Ovary (tissue), 9 donors: Measurements from ENCODE around the gene ARHGAP18. TPM values are rescaled to one million over a fixed set of nuclear protein-coding genes. Genes with fewer than 3 reads are reported as not detected.

ENCODE experiments used
- DNase-seq, 5 donors: peaks; one replicate each; pipeline ENCODE4 v3.0.0-alpha.2; 2019 to 2020
- H3K27ac ChIP-seq, 2 donors: fragments of 200-600 bp; one replicate each; pipeline versions ENCODE4 v1.5.1 to v1.8.0; 2019 to 2022
- H3K27me3 ChIP-seq: fragments of 200-600 bp; one replicate; pipeline ENCODE4 v1.8.0; 2022
- H3K36me3 ChIP-seq: fragments of 200-600 bp; sonication (generic); one replicate; pipeline ENCODE4 v1.5.1; 2019
- H3K4me1 ChIP-seq: one replicate; pipeline ENCODE4 v1.8.1; 2013; ENCODE audit warnings: mild to moderate bottlenecking, moderate library complexity; ENCODE audit not compliant: insufficient read depth
- H3K4me3 ChIP-seq: fragments of 200-600 bp; sonication (generic); one replicate; pipeline ENCODE4 v1.5.1; 2017
- H3K9me3 ChIP-seq, 2 donors: fragments of 200-600 bp in 1 of 2; sonication (generic) in 1 of 2; one replicate each; pipeline versions ENCODE4 v1.5.1 to v1.8.1; 2013 to 2019; ENCODE audit warnings: mild to moderate bottlenecking in 1 of 2, moderate library complexity in 1 of 2
- EP300 ChIP-seq: sonication (generic); formaldehyde crosslinking; IDR thresholded peaks from one replicate; pipeline ENCODE4 v1.6.1; 2017; ENCODE audit warnings: antibody characterized with exemption
- POLR2A ChIP-seq: fragments of 450-650 bp; IDR thresholded peaks from one replicate; pipeline ENCODE4 v1.6.1; 2017; ENCODE audit warnings: antibody characterized with exemption, mild to moderate bottlenecking, moderate library complexity
- WGBS, 3 donors: extraction: QIAGEN DNeasy Blood & Tissue Kit in 1 of 3; methylation state at CpG; one replicate each; pipeline versions ENCODE4 v1.1.5 to v1.1.7; 2013 to 2017; 5-methylcytosine and 5-hydroxymethylcytosine counted together
- intact Hi-C, 4 donors: fragments of 100-400 bp; cut with DNase I; formaldehyde crosslinking; loops; one replicate each; pipeline versions ENCODE4 v1.11.0 to v1.15.1; 2022 to 2023
- polyA plus RNA-seq, 2 donors: library from polyadenylated mRNA; stranded (reverse); fragments of 200-250 nt in 1 of 2; fragments of 350-450 nt in 1 of 2; fragmentation: Illumina TruSeq in 1 of 2; extraction: RNeasy Lipid Tissue Mini Kit (QIAGEN cat#74804) in 1 of 2; gene quantifications; one replicate each; pipeline ENCODE4 v1.2.3, GENCODE V29; 2013 to 2014
- total RNA-seq, 7 donors: library from RNA; depleted of rRNA in 2 of 7; stranded (reverse); fragments of >200 nt in 2 of 7; fragmentation: NEBNext Ultra II Directional in 3 of 7; extraction: Animal tissue kit (Norgen Biotek cat#: 25700) in 3 of 7; gene quantifications; one replicate each; pipeline versions ENCODE4 v1.1.0 to v1.2.4, GENCODE V29; 2016 to 2023
- TF ChIP-seq, protein P1 (sequence below), 3 donors: fragments of 450-650 bp in 2 of 3; fragments of 200-600 bp in 1 of 3; IDR thresholded peaks; one replicate each; pipeline versions ENCODE4 v1.5.1 to v1.8.0; 2016 to 2022; ENCODE audit warnings: antibody characterized with exemption in 3 of 3, mild to moderate bottlenecking in 1 of 3
- donor health status: DM: no; HTN: no; CAD: no; lungs with moderate emphysema.
- donor health status: DM: no; HTN: no; CAD: no.
- donor health status: Bipolar disorder and iron deficiency.
- donor health status: DM: yes; HTN: yes; CAD: no.
- donor health status: DM: no; HTN: no; CAD: no.
- donor health status: DM: yes; HTN: yes; CAD: no.

Gene ARHGAP18
- total and polyA plus RNA-seq, 9 donors: 4.4 to 35.3 (median 9.6) TPM

DNA sequence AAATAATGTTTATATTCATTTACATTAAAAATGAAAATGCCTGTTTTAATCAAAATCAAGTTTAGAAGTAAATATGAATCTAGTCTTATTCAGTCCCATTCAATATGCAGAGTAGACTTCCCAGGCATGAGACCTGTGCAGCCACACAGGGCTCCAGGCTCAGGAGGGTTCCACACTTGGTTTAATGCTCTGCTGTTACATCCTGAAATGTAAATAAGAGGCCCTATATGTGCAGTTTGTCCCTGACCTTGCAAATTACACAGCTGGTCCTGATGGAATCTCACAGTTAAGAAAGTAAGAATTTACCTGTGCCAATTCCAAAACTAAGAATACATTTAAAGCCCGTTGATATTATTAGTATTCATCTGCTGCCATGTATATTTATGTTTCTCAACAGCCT, 79.4 kb downstream of the ARHGAP18 start:
- TF ChIP-seq, protein P1, sequence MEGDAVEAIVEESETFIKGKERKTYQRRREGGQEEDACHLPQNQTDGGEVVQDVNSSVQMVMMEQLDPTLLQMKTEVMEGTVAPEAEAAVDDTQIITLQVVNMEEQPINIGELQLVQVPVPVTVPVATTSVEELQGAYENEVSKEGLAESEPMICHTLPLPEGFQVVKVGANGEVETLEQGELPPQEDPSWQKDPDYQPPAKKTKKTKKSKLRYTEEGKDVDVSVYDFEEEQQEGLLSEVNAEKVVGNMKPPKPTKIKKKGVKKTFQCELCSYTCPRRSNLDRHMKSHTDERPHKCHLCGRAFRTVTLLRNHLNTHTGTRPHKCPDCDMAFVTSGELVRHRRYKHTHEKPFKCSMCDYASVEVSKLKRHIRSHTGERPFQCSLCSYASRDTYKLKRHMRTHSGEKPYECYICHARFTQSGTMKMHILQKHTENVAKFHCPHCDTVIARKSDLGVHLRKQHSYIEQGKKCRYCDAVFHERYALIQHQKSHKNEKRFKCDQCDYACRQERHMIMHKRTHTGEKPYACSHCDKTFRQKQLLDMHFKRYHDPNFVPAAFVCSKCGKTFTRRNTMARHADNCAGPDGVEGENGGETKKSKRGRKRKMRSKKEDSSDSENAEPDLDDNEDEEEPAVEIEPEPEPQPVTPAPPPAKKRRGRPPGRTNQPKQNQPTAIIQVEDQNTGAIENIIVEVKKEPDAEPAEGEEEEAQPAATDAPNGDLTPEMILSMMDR (IDR thresholded peaks at IDR 0.05): no peak
- no peak for TF ChIP-seq EP300
- TF ChIP-seq POLR2A: no peak
- H3K27me3 ChIP-seq: no peaks in the 10 kb centered on the region
- H3K4me1 ChIP-seq: peaks cover 4% of the 10 kb centered on the region
- H3K27ac ChIP-seq: no peak overlapping the region
- 81 to 90% (median 88%) methylated on average over 1 of the region's 1 CpG for whole genome bisulfite sequencing, 3 donors
- H3K4me3 ChIP-seq: no peak overlapping the region
- no peak for DNase-seq
- no peaks in the 10 kb centered on the region for H3K36me3 ChIP-seq
- intact Hi-C loops: no loop called here
- H3K9me3 ChIP-seq: no peaks in the 10 kb centered on the region

DNA sequence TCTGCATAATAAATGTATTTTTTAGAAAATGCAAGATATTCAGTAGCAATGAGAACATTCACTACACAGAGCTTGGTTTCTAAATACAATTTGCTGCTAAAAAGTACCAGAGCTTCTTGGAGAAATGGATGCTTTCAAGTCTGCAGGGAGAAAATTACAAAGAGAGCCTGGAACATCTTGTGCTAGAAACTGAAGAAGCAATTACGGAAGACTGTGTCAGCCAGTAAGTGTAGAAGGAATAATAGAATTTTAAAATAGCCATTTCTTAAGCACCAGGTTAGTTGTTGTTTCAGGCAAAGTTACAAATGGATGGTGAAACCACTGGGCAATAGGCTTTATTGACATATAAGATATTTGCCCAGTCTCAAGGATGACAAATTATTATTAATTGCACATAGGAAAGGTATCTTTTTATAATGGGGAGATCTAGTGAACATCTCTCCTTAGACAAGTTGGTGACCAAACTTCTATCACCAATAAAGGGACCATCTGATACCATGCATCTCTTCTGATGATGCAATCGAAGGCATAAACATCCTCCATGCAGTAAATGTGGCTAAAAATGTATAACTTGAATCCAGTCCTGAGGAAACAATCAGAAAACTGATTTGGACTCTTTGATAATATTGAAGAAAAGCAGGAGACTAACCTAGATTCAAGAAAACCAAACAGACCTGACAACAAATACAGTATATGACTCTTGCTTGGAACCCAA, 81.7 kb downstream of the ARHGAP18 start:
- no peak for DNase-seq
- WGBS, 3 donors: 79 to 91% (median 83%) methylated on average over 2 of the region's 2 CpGs
- Histone ChIP-seq H3K9me3 (no peaks in the 10 kb centered on the region), H3K4me3 (no peak overlapping the region), H3K36me3 (no peaks in the 10 kb centered on the region), H3K27ac (no peak overlapping the region), H3K4me1 (no peaks in the 10 kb centered on the region), H3K27me3 (no peaks in the 10 kb centered on the region)
- no peak for TF ChIP-seq EP300
- TF ChIP-seq POLR2A: no peak
- TF ChIP-seq, protein P1 (IDR thresholded peaks at IDR 0.05): no peak
- intact Hi-C loops: loop anchor here in 1 of 4 donors (10.0 kb wide), 1 partner anchor 107 kb away; no protein-coding TSS in a partner anchor

DNA sequence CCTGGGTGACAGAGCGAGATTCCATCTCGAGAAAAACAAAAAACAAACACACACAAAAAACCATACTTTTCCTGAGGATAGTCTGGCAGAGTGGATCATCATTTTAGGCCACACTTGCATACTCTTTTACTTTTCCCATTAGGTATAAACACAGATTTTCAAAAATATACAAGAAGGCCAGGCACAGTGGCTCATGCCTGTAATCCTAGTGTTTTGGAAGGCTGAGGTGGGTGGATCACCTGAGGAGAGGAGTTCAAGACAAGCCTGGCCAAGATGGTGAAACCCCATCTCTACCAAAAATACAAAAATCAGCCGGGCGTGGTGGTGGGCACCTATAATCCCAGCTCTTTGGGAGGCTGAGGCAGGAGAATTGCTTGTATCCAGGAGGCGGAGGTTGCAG, 85.5 kb downstream of the ARHGAP18 start:
- Histone ChIP-seq H3K9me3 (no peaks in the 10 kb centered on the region), H3K4me1 (no peaks in the 10 kb centered on the region), H3K4me3 (no peak overlapping the region), H3K27me3 (no peaks in the 10 kb centered on the region), H3K36me3 (no peaks in the 10 kb centered on the region), H3K27ac (no peak overlapping the region)
- WGBS, 3 donors: 96 to 99% (median 98%) methylated on average over 5 of the region's 5 CpGs
- TF ChIP-seq POLR2A (no peak), EP300 (no peak)
- TF ChIP-seq, protein P1 (IDR thresholded peaks at IDR 0.05): no peak
- DNase-seq: no peak
- intact Hi-C loops: loop anchor here in 1 of 4 donors (10.0 kb wide), 1 partner anchor 110 kb away; no protein-coding TSS in a partner anchor

DNA sequence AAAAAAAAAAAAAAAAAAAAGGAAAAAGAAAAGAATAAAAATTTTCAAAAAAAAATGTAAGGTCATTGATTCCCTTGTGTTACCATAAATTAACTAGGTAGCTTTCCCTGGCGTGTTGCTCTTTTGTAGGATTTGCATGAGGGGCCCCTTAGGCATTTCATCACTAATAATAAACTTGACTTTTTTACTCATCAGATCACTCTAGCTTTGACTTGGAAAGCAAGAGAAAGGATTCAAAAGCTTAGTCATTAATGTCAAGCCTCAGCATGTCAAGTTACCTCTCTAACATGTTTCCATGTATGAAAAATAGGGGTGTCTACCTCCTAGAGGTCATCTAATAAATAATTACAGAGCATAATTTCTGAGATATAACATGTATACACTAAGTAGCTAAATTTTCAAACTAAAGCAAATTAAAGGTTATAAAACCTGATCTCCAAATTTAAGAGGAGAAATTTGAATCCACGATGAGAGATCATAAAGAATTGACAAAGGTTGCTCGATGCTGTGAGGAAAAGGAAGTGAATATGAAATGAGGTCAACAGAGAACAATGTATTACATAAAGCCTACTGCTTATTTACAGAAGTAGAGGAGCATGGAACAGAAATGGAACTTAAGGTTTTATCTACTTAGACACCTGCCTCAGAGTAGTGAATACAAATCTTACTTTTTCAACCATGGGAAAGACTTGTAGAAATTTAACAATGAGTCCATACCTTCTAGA, 86.8 kb downstream of the ARHGAP18 start:
- intact Hi-C loops: loop anchor here in 1 of 4 donors (10.0 kb wide), 1 partner anchor 112 kb away; no protein-coding TSS in a partner anchor
- WGBS, 3 donors: 88 to 94% (median 92%) methylated on average over 3 of the region's 3 CpGs
- DNase-seq: no peak
- Histone ChIP-seq H3K36me3 (no peaks in the 10 kb centered on the region), H3K27ac (no peak overlapping the region), H3K27me3 (no peaks in the 10 kb centered on the region), H3K4me1 (no peaks in the 10 kb centered on the region), H3K4me3 (no peak overlapping the region), H3K9me3 (no peaks in the 10 kb centered on the region)
- TF ChIP-seq EP300 (no peak), POLR2A (no peak)
- TF ChIP-seq, protein P1 (IDR thresholded peaks at IDR 0.05): no peak
